Progenitor cell of endocrine pancreas (in vitro differentiated cells): ENCODE measurements around the gene MRPS2. TPM values are rescaled to one million over a fixed set of nuclear protein-coding genes. Genes with fewer than 3 reads are reported as not detected.
A peak's percentile ranks its signal among the peaks of the same experiment; 100 is the strongest.
"Not testable (repeated sequence)": the region's sequence is repeated elsewhere in the genome, so short reads cannot be mapped to it uniquely, and the experiment has no call there.

Experiments
- DNase-seq: peaks from one replicate; pipeline ENCODE4 v3.0.0; 2021; ENCODE audit warnings: low spot score; ENCODE audit not compliant: unreplicated experiment
- H3K27ac Mint-ChIP-seq: 2 replicates; pipeline ENCODE4 v1.8.0; 2021; ENCODE audit warnings: mild to moderate bottlenecking, moderate library complexity, mixed read lengths
- H3K27me3 Mint-ChIP-seq: 2 replicates; pipeline ENCODE4 v1.8.0; 2021; ENCODE audit warnings: mixed read lengths
- H3K36me3 Mint-ChIP-seq: 2 replicates; pipeline ENCODE4 v1.8.0; 2022; ENCODE audit warnings: mixed read lengths; ENCODE audit not compliant: insufficient read depth
- H3K4me1 Mint-ChIP-seq: 2 replicates; pipeline ENCODE4 v1.8.0; 2021; ENCODE audit warnings: low read depth, mixed read lengths
- H3K4me3 Mint-ChIP-seq: 2 replicates; pipeline ENCODE4 v1.8.0; 2021; ENCODE audit warnings: low read depth, mild to moderate bottlenecking, moderate library complexity, mixed read lengths
- H3K9me3 Mint-ChIP-seq: 2 replicates; pipeline ENCODE4 v1.8.0; 2021; ENCODE audit warnings: low read depth, mixed read lengths
- CTCF ChIP-seq: fragments of 200-600 bp; sonication (generic); IDR thresholded peaks from one replicate; pipeline ENCODE4 v1.5.0; 2021; ENCODE audit warnings: antibody characterized with exemption, mild to moderate bottlenecking; ENCODE audit not compliant: unreplicated experiment
- total RNA-seq: library from RNA; stranded (reverse); gene quantifications from 2 replicates; pipeline ENCODE4 v1.2.1, GENCODE V29; 2021

Gene MRPS2
- total RNA-seq, 1 donor from 2014 or later = 40.0 TPM

GRCh38 chr9:135456436-135457104, 43.9 kb upstream of the MRPS2 start:
- no peaks in the 10 kb centered on the region for H3K4me1 Mint-ChIP-seq
- no peak overlapping the region for H3K4me3 Mint-ChIP-seq
- no peak for DNase-seq
- TF ChIP-seq CTCF = no peak
- H3K9me3 Mint-ChIP-seq = peaks cover 4% of the 10 kb centered on the region
- H3K27me3 Mint-ChIP-seq = no peaks in the 10 kb centered on the region
- H3K36me3 Mint-ChIP-seq = no peaks in the 10 kb centered on the region
- H3K27ac Mint-ChIP-seq = no peak overlapping the region

GRCh38 chr9:135458478-135458877, 42.0 kb upstream of the MRPS2 start:
- not testable (repeated sequence) for H3K27me3 Mint-ChIP-seq, H3K36me3 Mint-ChIP-seq, H3K4me1 Mint-ChIP-seq, DNase-seq, H3K27ac Mint-ChIP-seq, H3K9me3 Mint-ChIP-seq, H3K4me3 Mint-ChIP-seq

GRCh38 chr9:135461936-135462335, 38.5 kb upstream of the MRPS2 start:
- Mint-ChIP-seq H3K4me3 (no peak overlapping the region), H3K27ac (no peak overlapping the region), H3K36me3 (peaks cover 2% of the 10 kb centered on the region), H3K9me3 (no peaks in the 10 kb centered on the region), H3K27me3 (no peaks in the 10 kb centered on the region), H3K4me1 (no peaks in the 10 kb centered on the region)
- no peak for DNase-seq
- TF ChIP-seq CTCF = no peak

- H3K27me3 Mint-ChIP-seq = no peaks in the 10 kb centered on the region
- H3K9me3 Mint-ChIP-seq = no peaks in the 10 kb centered on the region
- no peak for TF ChIP-seq CTCF
- no peak for DNase-seq
- peaks cover 2% of the 10 kb centered on the region for H3K36me3 Mint-ChIP-seq
- H3K27ac Mint-ChIP-seq = no peak overlapping the region
- H3K4me3 Mint-ChIP-seq = no peak overlapping the region
- peaks cover under 1% of the 10 kb centered on the region for H3K4me1 Mint-ChIP-seq
These were observed 37.3 kb upstream of the MRPS2 start for GRCh38 chr9:135463140-135463539.

- Mint-ChIP-seq H3K27ac (no peak overlapping the region), H3K4me3 (no peak overlapping the region), H3K27me3 (no peaks in the 10 kb centered on the region), H3K9me3 (no peaks in the 10 kb centered on the region), H3K36me3 (peaks cover 2% of the 10 kb centered on the region), H3K4me1 (peaks cover 10% of the 10 kb centered on the region)
- no peak for TF ChIP-seq CTCF
- no peak for DNase-seq
These were observed 36.3 kb upstream of the MRPS2 start for GRCh38 chr9:135464181-135464580.

GRCh38 chr9:135468854-135469521, 31.5 kb upstream of the MRPS2 start:
- Mint-ChIP-seq H3K27me3 (no peaks in the 10 kb centered on the region), H3K9me3 (no peaks in the 10 kb centered on the region), H3K27ac (peak overlapping the region; percentile 17), H3K36me3 (peaks cover 2% of the 10 kb centered on the region), H3K4me1 (peaks cover 45% of the 10 kb centered on the region), H3K4me3 (peak overlapping the region; percentile 6)
- no peak for DNase-seq
- TF ChIP-seq CTCF = no peak
